ENCODE results near the gene ARSB. TPM values are rescaled to one million over a fixed set of nuclear protein-coding genes. Genes with fewer than 3 reads are reported as not detected.
A peak's percentile ranks its signal among the peaks of the same experiment; 100 is the strongest.

The ARSB gene
- polyA plus RNA-seq, 2 of the 4 experiments (the other 2 are of a cell fraction) = 8.4 to 13.4 TPM

DNA sequence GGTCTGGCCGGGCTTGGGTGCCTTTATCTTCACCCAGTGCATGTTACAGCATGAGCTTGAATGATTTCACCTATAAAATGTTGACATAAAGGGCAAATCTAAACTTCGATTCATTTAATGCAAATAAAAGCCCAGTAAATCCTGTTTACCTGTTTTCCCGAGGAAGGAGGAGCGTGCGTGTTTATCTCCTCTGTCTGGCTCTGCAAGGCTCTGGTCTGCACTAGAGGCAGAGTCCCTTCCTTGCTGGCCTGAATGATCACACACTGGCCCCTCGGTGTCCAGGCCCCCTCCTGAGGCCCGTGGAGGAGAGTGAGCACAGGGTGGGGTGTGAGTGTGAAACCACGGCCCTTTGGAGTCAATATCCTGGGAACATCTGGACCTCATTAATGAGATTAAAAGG lies 211.5 kb downstream of the ARSB start:
- ATAC-seq = no peak
- FAIRE-seq = no peak
- Histone ChIP-seq H3K9me3 (peaks cover 2% of the 10 kb centered on the region; the same call in 1 of the 3 replicates), H3K4me2 (no peak overlapping the region), H3K4me1 (peaks cover 11% of the 10 kb centered on the region; the same call in 2 of the 3 replicates), H3K4me3 (no peak overlapping the region), H3K27ac (no peak overlapping the region)
- 54% methylated on average over 8 of the region's 8 CpGs for WGBS (ENCODE audit: missing lambda C conversion rate)
- no peak for TF ChIP-seq HOXA7 (CRISPR knock-in tag; IDR thresholded peaks at IDR 0.05)
- no peak for TF ChIP-seq BHLHE40 (IDR thresholded peaks at IDR 0.05; ENCODE audit: low read depth, low read length)
- TF ChIP-seq MAFK (IDR thresholded peaks at IDR 0.05; ENCODE audit: partially characterized antibody) = no peak
- TF ChIP-seq PHF8 (IDR thresholded peaks at IDR 0.05; ENCODE audit: borderline replicate concordance, low read depth) = no peak
- TF ChIP-seq FOSB (CRISPR knock-in tag; IDR thresholded peaks at IDR 0.05) = no peak
- TF ChIP-seq, protein P1, sequence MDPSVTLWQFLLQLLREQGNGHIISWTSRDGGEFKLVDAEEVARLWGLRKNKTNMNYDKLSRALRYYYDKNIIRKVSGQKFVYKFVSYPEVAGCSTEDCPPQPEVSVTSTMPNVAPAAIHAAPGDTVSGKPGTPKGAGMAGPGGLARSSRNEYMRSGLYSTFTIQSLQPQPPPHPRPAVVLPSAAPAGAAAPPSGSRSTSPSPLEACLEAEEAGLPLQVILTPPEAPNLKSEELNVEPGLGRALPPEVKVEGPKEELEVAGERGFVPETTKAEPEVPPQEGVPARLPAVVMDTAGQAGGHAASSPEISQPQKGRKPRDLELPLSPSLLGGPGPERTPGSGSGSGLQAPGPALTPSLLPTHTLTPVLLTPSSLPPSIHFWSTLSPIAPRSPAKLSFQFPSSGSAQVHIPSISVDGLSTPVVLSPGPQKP (IDR thresholded peaks at IDR 0.05; ENCODE audit: low read depth, low read length) = no peak
- no peak for TF ChIP-seq MAZ (IDR thresholded peaks at IDR 0.05; ENCODE audit: borderline replicate concordance, low read depth, low read length)
- no peak for TF ChIP-seq FOXS1 (CRISPR knock-in tag; IDR thresholded peaks at IDR 0.05)
- TF ChIP-seq CEBPB (IDR thresholded peaks at IDR 0.05) = no peak
- TF ChIP-seq, protein P2, sequence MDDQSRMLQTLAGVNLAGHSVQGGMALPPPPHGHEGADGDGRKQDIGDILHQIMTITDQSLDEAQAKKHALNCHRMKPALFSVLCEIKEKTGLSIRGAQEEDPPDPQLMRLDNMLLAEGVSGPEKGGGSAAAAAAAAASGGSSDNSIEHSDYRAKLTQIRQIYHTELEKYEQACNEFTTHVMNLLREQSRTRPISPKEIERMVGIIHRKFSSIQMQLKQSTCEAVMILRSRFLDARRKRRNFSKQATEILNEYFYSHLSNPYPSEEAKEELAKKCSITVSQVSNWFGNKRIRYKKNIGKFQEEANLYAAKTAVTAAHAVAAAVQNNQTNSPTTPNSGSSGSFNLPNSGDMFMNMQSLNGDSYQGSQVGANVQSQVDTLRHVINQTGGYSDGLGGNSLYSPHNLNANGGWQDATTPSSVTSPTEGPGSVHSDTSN (IDR thresholded peaks at IDR 0.05) = no peak
- TF ChIP-seq TFCP2L1 (CRISPR knock-in tag; IDR thresholded peaks at IDR 0.05) = no peak
- TF ChIP-seq GATA3 (IDR thresholded peaks at IDR 0.05; ENCODE audit: borderline replicate concordance) = no peak
- TF ChIP-seq, protein P3, sequence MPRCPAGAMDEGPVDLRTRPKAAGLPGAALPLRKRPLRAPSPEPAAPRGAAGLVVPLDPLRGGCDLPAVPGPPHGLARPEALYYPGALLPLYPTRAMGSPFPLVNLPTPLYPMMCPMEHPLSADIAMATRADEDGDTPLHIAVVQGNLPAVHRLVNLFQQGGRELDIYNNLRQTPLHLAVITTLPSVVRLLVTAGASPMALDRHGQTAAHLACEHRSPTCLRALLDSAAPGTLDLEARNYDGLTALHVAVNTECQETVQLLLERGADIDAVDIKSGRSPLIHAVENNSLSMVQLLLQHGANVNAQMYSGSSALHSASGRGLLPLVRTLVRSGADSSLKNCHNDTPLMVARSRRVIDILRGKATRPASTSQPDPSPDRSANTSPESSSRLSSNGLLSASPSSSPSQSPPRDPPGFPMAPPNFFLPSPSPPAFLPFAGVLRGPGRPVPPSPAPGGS (IDR thresholded peaks at IDR 0.05) = no peak
- TF ChIP-seq, protein P4, sequence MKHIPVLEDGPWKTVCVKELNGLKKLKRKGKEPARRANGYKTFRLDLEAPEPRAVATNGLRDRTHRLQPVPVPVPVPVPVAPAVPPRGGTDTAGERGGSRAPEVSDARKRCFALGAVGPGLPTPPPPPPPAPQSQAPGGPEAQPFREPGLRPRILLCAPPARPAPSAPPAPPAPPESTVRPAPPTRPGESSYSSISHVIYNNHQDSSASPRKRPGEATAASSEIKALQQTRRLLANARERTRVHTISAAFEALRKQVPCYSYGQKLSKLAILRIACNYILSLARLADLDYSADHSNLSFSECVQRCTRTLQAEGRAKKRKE (CRISPR knock-in tag; IDR thresholded peaks at IDR 0.05; ENCODE audit: low read depth) = no peak
- no peak for TF ChIP-seq KDM5A (IDR thresholded peaks at IDR 0.05)
- DNase-seq (ENCODE audit: low read depth in 1 of 2, low spot score in 1 of 2) = no peak
- POLR2A ChIA-PET = no interaction called here
- CTCF ChIA-PET = interaction anchor here (2.1 kb wide), 1 partner anchor 13 kb away, joined by 4 read pairs; no protein-coding TSS in a partner anchor

DNA sequence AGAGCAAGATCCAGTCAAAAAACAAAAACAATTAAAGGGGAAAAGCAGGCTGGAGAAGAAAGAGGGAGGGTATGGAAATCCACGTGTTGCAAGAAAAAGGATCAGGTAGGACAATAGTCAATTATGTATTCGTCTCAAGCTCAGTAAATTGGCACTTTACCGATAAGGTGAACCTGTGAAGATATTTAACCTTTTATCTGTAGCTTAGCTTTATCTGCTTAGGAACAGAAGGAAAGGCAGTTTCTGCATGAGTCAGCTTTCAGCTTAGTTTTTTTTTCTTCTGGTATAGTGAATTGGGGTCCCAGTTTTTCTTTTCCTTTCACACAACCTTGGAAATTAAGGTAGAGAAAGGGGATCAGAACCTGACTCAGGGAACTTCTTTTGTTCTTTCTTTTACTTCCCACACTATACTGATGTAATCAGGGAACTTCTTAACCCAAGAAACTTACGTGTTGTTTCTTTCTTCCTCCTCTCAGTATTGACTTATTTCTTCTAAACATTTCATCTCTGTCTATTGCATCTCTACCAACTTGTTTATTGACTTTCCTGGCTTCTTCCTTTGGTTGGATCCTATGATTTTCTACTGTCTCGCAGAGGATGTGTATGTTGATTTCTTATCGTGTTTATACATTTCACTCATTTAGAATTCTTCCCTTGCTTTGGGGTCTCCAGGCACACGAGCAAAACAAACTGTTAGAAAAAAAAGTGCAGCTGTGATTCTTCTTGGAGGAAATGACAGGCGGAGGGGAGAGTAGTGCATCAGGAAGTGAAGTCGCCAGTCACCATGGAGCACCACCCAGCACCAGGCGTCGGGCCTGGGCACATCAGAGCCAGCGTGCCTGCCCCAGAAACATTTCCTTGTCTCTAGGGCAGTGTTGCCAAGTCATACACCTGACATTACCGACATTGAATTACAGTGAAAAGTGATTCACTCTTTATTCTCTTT lies 213.6 kb downstream of the ARSB start:
- no peak for ATAC-seq
- WGBS (ENCODE audit: missing lambda C conversion rate) = 81% methylated on average over 13 of the region's 13 CpGs
- Histone ChIP-seq H3K4me3 (no peak overlapping the region), H3K27ac (0 out of 6 replicates have a peak overlapping the region, but pooled peaks of 1 of the 2 experiments have one; percentile 15), H3K4me1 (peaks cover 5% of the 10 kb centered on the region; the same call in 1 of the 3 replicates), H3K4me2 (no peak overlapping the region), H3K9me3 (no peaks in the 10 kb centered on the region)
- no peak for TF ChIP-seq RNF2 (IDR thresholded peaks at IDR 0.05; ENCODE audit: borderline replicate concordance, low read depth)
- TF ChIP-seq, protein P3 (IDR thresholded peaks at IDR 0.05) = no peak
- TF ChIP-seq EHF (CRISPR knock-in tag; IDR thresholded peaks at IDR 0.05) = no peak
- TF ChIP-seq ZSCAN20 (CRISPR knock-in tag; IDR thresholded peaks at IDR 0.05) = no peak
- TF ChIP-seq, protein P5, sequence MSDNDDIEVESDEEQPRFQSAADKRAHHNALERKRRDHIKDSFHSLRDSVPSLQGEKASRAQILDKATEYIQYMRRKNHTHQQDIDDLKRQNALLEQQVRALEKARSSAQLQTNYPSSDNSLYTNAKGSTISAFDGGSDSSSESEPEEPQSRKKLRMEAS (IDR thresholded peaks at IDR 0.05) = no peak
- no peak for TF ChIP-seq KDM5A (IDR thresholded peaks at IDR 0.05)
- TF ChIP-seq TP53 (CRISPR knock-in tag; IDR thresholded peaks at IDR 0.05) = no peak
- no peak for TF ChIP-seq CBX2 (IDR thresholded peaks at IDR 0.05; ENCODE audit: borderline replicate concordance, low read depth)
- no peak for TF ChIP-seq FOSL2 (IDR thresholded peaks at IDR 0.05)
- no peak for TF ChIP-seq FOSL2 (CRISPR knock-in tag; IDR thresholded peaks at IDR 0.05)
- no peak for TF ChIP-seq KDM1A (IDR thresholded peaks at IDR 0.05; ENCODE audit: low read depth)
- TF ChIP-seq, protein P4 (CRISPR knock-in tag; IDR thresholded peaks at IDR 0.05; ENCODE audit: low read depth) = no peak
- CTCF ChIA-PET = interaction anchor here (1.1 kb wide), 1 partner anchor 12 kb away, joined by 3 read pairs; no protein-coding TSS in a partner anchor
- POLR2A ChIA-PET = no interaction called here
- no peak for FAIRE-seq
- no peak for DNase-seq (ENCODE audit: low read depth in 1 of 2, low spot score in 1 of 2)

Measured in A549 (cell line).